ENCODE measurements around the gene PLB1.

Gene PLB1

DNA sequence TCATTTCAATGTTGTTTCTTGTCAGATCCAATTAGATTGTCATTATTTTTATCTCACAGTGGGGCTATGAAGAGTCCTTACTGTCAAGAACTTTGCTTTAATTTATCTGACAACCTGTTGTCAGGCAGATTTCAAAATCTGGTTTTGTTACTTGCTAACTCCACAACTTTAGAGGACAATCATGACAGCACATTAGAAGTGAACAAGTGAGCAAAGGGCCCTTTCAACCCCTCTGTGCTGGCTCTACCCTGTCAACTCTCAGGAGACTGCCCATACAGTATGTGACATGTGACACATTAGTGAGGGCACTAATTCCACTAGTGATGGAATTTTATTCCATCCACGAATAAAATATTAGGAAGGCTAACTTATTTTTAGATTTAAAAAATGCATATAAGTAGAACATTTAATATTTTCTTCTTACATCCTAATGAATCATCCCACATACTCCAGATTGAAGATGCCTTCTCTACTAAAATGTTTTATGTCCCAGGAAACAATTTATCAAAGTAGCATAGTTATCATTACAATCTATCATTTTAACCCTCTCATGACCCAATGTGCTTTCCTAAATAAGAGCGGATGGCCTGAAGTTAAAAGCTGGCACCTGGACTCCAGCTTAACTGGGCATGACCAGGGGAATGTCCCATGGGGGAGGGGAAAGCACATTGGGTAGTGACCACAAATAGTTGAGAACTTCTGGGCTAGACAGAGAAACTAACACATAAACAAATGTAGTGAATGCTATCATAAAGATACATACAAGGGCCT lies 158.2 kb downstream of the PLB1 start:
- Histone ChIP-seq H3K27me3 (ENCODE audit: control insufficient read depth, insufficient read depth, low read length) (no peaks in the 10 kb centered on the region), H3K27ac (ENCODE audit: low read depth, low read length) (no peak overlapping the region), H3K36me3 (ENCODE audit: control insufficient read depth, insufficient read depth, low read length) (no peaks in the 10 kb centered on the region), H3K4me3 (ENCODE audit: low read depth, low read length) (no peak overlapping the region), H3K4me1 (ENCODE audit: control insufficient read depth, insufficient read depth, low read length) (0 out of 2 replicates have a peak, but pooled peaks cover 2% of the 10 kb centered on the region), H3K9ac (ENCODE audit: low read depth, low read length) (no peak overlapping the region), H3K9me3 (ENCODE audit: control insufficient read depth, insufficient read depth, low read length) (no peaks in the 10 kb centered on the region)

DNA sequence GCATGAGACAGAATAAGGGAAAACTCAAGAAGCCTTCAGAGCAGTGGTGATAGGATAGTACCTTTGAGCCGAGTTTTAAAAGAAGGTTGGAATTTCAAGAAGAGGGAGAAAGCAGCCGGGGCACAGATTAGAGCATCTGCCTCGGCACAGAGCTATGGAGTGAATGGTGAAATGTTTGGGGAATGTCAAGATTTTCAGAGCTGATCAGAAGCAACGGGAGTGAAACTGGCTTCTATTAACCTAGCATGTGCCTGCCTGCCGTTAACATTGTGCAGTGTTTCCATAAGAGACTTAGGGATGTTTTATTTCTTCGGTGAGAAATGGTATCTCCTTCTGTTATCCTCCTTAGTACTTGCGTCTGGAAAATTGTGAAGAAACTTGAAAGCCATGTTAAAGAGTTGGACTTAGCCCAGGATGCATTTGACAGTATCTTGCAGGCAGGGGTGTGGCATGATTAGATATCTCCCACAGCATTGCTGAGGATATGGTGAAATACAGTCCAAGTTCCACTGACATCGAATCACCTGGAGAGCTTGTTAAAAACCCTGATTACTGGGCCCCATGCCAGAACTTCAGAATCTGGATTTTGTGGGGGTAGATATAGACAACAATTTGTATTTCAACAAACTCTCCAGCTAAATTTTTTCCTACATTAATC lies 158.9 kb downstream of the PLB1 start:
- Histone ChIP-seq H3K4me1 (ENCODE audit: control insufficient read depth, insufficient read depth, low read length) (0 out of 2 replicates have a peak, but pooled peaks cover 2% of the 10 kb centered on the region), H3K27ac (ENCODE audit: low read depth, low read length) (no peak overlapping the region), H3K9me3 (ENCODE audit: control insufficient read depth, insufficient read depth, low read length) (no peaks in the 10 kb centered on the region), H3K27me3 (ENCODE audit: control insufficient read depth, insufficient read depth, low read length) (no peaks in the 10 kb centered on the region), H3K36me3 (ENCODE audit: control insufficient read depth, insufficient read depth, low read length) (no peaks in the 10 kb centered on the region), H3K9ac (ENCODE audit: low read depth, low read length) (no peak overlapping the region), H3K4me3 (ENCODE audit: low read depth, low read length) (no peak overlapping the region)

DNA sequence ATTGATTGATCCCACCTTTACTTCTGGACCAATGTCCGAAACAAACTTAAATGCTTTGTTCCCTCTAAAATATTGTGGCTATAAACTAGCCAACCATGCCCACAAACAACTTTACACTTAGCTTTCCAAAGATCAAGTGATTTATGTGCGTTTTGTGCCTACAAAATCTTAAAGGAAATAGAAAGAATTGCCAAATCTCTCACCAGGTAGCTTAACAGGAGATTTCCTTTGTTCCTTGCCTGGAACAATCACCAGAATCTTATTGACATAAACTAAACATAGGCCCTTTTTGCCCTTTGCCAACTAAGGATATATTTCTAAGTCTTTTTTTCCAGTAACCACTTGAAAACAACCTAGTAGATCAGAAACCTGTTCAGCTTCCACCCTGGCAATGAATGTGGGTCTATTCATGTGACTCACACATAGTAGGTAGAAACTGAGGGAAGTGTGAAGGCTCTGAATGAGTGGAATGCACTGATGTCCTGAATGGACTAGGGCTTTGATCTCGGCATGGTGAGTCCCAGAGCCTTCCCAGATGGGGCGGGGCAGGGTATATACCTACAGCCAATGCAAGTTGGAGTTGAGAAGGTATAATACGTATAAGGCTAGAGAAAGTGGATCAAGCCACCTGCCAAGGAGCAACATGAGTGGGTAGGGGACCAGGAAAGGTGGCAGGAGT lies 161.2 kb downstream of the PLB1 start:
- Histone ChIP-seq H3K9me3 (ENCODE audit: control insufficient read depth, insufficient read depth, low read length) (no peaks in the 10 kb centered on the region), H3K27ac (ENCODE audit: low read depth, low read length) (no peak overlapping the region), H3K4me3 (ENCODE audit: low read depth, low read length) (no peak overlapping the region), H3K4me1 (ENCODE audit: control insufficient read depth, insufficient read depth, low read length) (0 out of 2 replicates have a peak, but pooled peaks cover 2% of the 10 kb centered on the region), H3K27me3 (ENCODE audit: control insufficient read depth, insufficient read depth, low read length) (no peaks in the 10 kb centered on the region), H3K9ac (ENCODE audit: low read depth, low read length) (no peak overlapping the region), H3K36me3 (ENCODE audit: control insufficient read depth, insufficient read depth, low read length) (no peaks in the 10 kb centered on the region)

DNA sequence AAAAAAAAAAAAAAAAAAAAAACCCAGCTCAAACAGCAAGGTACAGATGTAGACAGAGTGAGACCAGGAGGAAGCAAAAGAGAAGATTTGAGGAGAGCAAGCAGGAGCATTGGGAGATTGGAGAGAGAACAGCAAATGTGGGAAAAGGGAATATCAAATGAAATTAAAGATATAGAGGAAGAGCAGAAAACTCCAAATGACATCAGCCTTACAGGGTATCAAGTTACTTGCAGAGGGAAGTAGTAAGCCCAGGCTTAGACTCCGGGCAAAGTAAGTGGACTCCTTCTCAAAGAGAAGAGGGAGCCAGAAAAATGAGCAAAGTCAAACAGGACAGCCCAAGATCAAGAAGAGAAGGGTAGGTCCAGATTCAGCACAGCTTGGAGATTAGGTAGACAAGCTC lies 162.5 kb downstream of the PLB1 start:
- no peak overlapping the region for H3K9ac ChIP-seq (ENCODE audit: low read depth, low read length)
- no peaks in the 10 kb centered on the region for H3K36me3 ChIP-seq (ENCODE audit: control insufficient read depth, insufficient read depth, low read length)
- no peaks in the 10 kb centered on the region for H3K27me3 ChIP-seq (ENCODE audit: control insufficient read depth, insufficient read depth, low read length)
- H3K4me1 ChIP-seq (ENCODE audit: control insufficient read depth, insufficient read depth, low read length), result 0 out of 2 replicates have a peak, but pooled peaks cover 2% of the 10 kb centered on the region
- no peak overlapping the region for H3K4me3 ChIP-seq (ENCODE audit: low read depth, low read length)
- no peak overlapping the region for H3K27ac ChIP-seq (ENCODE audit: low read depth, low read length)
- no peaks in the 10 kb centered on the region for H3K9me3 ChIP-seq (ENCODE audit: control insufficient read depth, insufficient read depth, low read length)

DNA sequence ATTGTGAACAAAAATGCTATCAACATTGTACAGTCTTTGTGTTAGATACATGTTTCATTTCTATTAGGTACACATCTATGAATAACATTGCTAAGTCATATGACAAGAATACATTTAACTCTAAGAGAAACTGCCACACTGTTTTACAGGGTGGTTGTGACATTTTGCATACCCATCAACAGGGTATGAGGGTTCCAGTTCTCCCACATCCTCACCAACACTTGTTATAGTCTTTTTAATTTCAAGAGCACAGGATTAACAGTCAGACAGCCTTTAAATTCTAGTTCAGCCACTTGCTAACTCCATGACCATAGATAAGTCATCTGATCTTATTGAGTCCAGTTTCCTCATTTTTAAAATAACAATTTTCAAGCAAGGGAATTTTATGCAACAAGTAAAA lies 163.3 kb downstream of the PLB1 start:
- H3K27me3 ChIP-seq (ENCODE audit: control insufficient read depth, insufficient read depth, low read length), result no peaks in the 10 kb centered on the region
- no peaks in the 10 kb centered on the region for H3K9me3 ChIP-seq (ENCODE audit: control insufficient read depth, insufficient read depth, low read length)
- no peak overlapping the region for H3K27ac ChIP-seq (ENCODE audit: low read depth, low read length)
- H3K9ac ChIP-seq (ENCODE audit: low read depth, low read length), result no peak overlapping the region
- 0 out of 2 replicates have a peak, but pooled peaks cover 2% of the 10 kb centered on the region for H3K4me1 ChIP-seq (ENCODE audit: control insufficient read depth, insufficient read depth, low read length)
- H3K36me3 ChIP-seq (ENCODE audit: control insufficient read depth, insufficient read depth, low read length), result no peaks in the 10 kb centered on the region
- H3K4me3 ChIP-seq (ENCODE audit: low read depth, low read length), result no peak overlapping the region

DNA sequence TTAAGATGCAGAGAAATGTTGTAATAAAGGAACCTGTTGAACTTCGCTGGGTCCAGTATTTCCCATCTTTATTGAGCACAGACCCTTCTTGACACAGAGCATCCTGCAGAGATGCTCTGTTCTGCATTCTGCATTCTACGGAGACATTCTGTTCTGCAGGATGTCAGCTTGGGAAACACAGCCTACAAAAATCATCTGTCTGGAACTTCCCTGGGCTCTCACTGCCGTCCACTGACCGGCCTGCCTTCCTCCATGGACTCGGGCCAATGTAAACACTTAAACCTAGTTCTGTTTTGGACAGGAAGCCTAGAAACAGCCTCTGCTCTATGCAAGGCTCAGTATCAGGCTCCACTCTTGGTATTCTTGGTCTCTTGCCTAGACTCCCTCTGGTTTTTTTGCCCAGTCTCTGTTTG lies 165.7 kb downstream of the PLB1 start:
- Histone ChIP-seq H3K4me1 (ENCODE audit: control insufficient read depth, insufficient read depth, low read length) (0 out of 2 replicates have a peak, but pooled peaks cover 2% of the 10 kb centered on the region), H3K27me3 (ENCODE audit: control insufficient read depth, insufficient read depth, low read length) (no peaks in the 10 kb centered on the region), H3K27ac (ENCODE audit: low read depth, low read length) (no peak overlapping the region), H3K9ac (ENCODE audit: low read depth, low read length) (no peak overlapping the region), H3K36me3 (ENCODE audit: control insufficient read depth, insufficient read depth, low read length) (no peaks in the 10 kb centered on the region), H3K9me3 (ENCODE audit: control insufficient read depth, insufficient read depth, low read length) (no peaks in the 10 kb centered on the region), H3K4me3 (ENCODE audit: low read depth, low read length) (no peak overlapping the region)

DNA sequence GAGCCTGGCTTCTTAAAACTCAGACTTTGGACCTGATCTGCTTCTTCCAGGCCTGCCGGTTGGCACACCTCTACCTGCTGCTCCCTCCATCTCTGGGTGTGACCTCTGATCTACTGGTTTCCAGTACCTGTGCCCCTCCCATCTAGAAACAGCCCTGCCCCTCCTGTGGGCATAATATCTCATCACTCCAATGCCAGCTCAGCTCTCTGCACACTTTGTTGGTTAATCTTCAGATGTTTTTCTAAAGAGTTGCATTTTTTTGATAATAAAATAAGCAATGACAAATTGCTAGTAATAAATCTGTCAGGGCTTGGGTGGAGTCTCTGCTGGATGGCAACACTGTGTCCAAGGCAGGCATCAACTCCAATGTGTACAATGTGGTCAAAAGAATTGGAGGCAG lies 166.2 kb downstream of the PLB1 start:
- Histone ChIP-seq H3K9ac (ENCODE audit: low read depth, low read length) (no peak overlapping the region), H3K9me3 (ENCODE audit: control insufficient read depth, insufficient read depth, low read length) (no peaks in the 10 kb centered on the region), H3K27ac (ENCODE audit: low read depth, low read length) (no peak overlapping the region), H3K27me3 (ENCODE audit: control insufficient read depth, insufficient read depth, low read length) (no peaks in the 10 kb centered on the region), H3K4me1 (ENCODE audit: control insufficient read depth, insufficient read depth, low read length) (0 out of 2 replicates have a peak, but pooled peaks cover 2% of the 10 kb centered on the region), H3K4me3 (ENCODE audit: low read depth, low read length) (no peak overlapping the region), H3K36me3 (ENCODE audit: control insufficient read depth, insufficient read depth, low read length) (no peaks in the 10 kb centered on the region)

DNA sequence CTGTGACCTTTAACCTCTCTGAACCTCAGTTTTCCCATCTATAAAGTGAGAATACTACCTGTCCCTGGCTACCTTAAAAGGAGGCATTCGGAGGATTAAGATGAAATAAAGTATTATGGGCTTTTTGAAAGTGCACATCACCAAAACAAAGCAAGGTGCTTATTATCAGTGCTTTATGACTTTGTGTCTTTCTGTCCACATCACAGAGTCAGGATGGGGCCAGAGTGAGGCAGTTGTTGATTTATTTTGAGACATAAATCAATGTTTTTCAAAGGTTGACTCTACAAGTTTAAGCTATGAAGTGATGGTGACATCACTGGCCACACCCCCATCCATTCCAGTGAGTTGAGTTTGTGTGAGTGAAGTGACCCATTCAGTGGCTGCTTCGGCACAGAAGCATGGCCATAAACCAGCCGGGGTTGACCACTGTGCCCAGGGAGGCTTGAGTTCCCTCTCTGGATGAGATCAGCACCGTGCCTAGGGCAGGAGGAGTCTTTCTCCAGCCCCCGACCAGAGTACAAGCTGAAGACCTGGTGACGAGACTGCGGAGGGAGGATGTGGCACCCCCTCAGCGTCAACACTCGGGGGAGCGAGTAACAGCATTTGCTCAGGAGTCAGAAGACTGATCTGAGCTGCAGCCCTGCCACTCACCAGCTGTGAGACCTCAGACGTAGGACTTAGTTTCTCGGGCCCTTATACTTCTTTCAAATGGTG lies 166.8 kb downstream of the PLB1 start:
- no peaks in the 10 kb centered on the region for H3K9me3 ChIP-seq (ENCODE audit: control insufficient read depth, insufficient read depth, low read length)
- H3K4me1 ChIP-seq (ENCODE audit: control insufficient read depth, insufficient read depth, low read length), result 0 out of 2 replicates have a peak, but pooled peaks cover 2% of the 10 kb centered on the region
- no peaks in the 10 kb centered on the region for H3K27me3 ChIP-seq (ENCODE audit: control insufficient read depth, insufficient read depth, low read length)
- no peaks in the 10 kb centered on the region for H3K36me3 ChIP-seq (ENCODE audit: control insufficient read depth, insufficient read depth, low read length)
- no peak overlapping the region for H3K9ac ChIP-seq (ENCODE audit: low read depth, low read length)
- H3K27ac ChIP-seq (ENCODE audit: low read depth, low read length), result no peak overlapping the region
- H3K4me3 ChIP-seq (ENCODE audit: low read depth, low read length), result no peak overlapping the region

DNA sequence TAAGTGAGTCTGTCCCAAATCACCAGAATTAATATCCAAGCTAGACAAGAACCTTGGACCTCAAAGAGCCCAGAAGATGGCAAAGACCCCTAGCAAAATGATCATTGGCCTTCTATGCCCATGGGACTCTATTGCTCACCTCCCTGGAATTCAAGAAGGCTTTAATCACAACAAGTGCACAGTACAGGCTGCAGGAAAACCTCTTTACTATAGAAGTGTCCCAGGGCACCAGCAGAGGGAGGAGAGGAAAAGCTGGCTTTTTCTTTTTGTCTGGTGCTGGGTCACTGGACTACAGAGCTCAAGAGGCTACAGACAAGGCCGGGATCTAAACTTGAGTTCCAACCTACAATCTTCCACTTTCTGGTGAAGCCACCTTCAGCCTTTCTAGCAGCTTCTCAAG lies 167.5 kb downstream of the PLB1 start:
- H3K27me3 ChIP-seq (ENCODE audit: control insufficient read depth, insufficient read depth, low read length), result no peaks in the 10 kb centered on the region
- H3K4me3 ChIP-seq (ENCODE audit: low read depth, low read length), result no peak overlapping the region
- H3K9ac ChIP-seq (ENCODE audit: low read depth, low read length), result no peak overlapping the region
- 0 out of 2 replicates have a peak, but pooled peaks cover 2% of the 10 kb centered on the region for H3K4me1 ChIP-seq (ENCODE audit: control insufficient read depth, insufficient read depth, low read length)
- H3K36me3 ChIP-seq (ENCODE audit: control insufficient read depth, insufficient read depth, low read length), result no peaks in the 10 kb centered on the region
- no peaks in the 10 kb centered on the region for H3K9me3 ChIP-seq (ENCODE audit: control insufficient read depth, insufficient read depth, low read length)
- H3K27ac ChIP-seq (ENCODE audit: low read depth, low read length), result no peak overlapping the region

DNA sequence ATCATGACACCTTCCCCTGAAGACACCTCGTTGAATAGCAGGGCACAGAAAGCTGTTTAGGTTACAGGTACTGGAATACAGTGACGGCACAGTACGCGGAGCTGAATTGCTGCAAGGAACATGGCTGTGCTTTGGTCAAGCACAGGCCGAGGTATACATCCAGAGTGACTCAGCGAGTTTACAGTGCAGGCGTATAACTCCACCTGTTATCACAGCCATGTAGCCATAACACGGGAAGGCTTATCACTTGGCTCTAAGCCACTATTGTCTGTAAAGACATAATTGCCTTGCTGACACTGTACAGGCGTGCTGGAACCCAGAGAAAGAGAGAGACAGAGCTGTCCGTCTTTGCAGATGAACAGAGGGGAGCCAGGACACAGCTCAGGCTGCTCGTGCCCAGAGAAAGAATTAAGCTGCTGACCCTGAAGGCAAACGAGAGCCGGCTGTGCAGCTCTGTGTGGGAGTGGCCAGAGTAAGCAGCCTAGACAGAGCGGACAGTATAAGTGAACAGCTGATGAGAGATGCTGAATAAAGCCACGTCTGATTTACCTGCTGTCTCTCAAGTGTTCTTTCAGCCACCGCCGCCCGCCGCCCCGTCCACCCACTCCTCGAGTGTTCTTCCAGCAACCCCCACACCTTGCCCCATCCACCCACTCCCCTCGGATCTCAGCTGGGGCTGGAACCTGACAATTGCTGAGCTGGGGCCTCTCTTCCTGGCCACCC lies 168.4 kb downstream of the PLB1 start:
- Histone ChIP-seq H3K27ac (ENCODE audit: low read depth, low read length) (no peak overlapping the region), H3K4me3 (ENCODE audit: low read depth, low read length) (no peak overlapping the region), H3K9ac (ENCODE audit: low read depth, low read length) (no peak overlapping the region), H3K4me1 (ENCODE audit: control insufficient read depth, insufficient read depth, low read length) (no peaks in the 10 kb centered on the region), H3K36me3 (ENCODE audit: control insufficient read depth, insufficient read depth, low read length) (no peaks in the 10 kb centered on the region), H3K27me3 (ENCODE audit: control insufficient read depth, insufficient read depth, low read length) (no peaks in the 10 kb centered on the region), H3K9me3 (ENCODE audit: control insufficient read depth, insufficient read depth, low read length) (no peaks in the 10 kb centered on the region)

All from HUES48 (cell line).